Mesenteric fat pad (tissue), 1 donor: ENCODE results near the gene NDUFAF3. TPM values are rescaled to one million over a fixed set of nuclear protein-coding genes. Genes with fewer than 3 reads are reported as not detected.

Experiments used
- DNase-seq: peaks from one replicate; pipeline ENCODE4 v3.0.0-alpha.2; 2020; ENCODE audit warnings: low spot score
- microRNA-seq: library from miRNA; unstranded; fragments of <30 nt; microRNA quantifications from one replicate; pipeline ENCODE4 v1.2.0, GENCODE V29; 2020; ENCODE audit warnings: borderline number of aligned reads
- total RNA-seq: library from RNA; stranded (reverse); fragmentation: NEBNext Ultra II Directional; extraction: Animal tissue kit (Norgen Biotek cat#: 25700); gene quantifications from one replicate; pipeline ENCODE4 v1.2.1, GENCODE V29; 2021
- donor health status: DM: yes; HTN: yes; CAD: no.

NDUFAF3 gene
- total RNA-seq, 1 donor from 2014 or later = 102 TPM

DNA sequence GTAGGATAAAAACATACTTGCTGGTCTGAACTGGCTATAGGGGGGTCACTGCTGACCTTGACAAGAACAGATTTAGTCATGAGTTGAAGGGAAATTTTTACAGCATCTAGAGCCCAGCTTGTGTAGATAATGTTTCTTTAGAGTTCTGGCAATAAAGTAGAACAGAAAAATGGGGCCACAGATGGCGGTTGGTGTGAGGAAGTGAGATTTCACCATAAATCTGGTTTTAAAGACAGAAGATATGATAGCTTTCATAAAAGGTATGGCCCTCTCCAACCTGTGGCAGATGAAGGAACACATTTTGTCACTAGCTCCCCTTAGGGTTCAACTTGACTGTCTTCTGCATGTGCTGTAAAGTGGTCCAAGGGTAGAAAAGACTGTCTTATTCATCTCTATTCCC, 31.6 kb downstream of the NDUFAF3 start:
- DNase-seq = no peak

DNA sequence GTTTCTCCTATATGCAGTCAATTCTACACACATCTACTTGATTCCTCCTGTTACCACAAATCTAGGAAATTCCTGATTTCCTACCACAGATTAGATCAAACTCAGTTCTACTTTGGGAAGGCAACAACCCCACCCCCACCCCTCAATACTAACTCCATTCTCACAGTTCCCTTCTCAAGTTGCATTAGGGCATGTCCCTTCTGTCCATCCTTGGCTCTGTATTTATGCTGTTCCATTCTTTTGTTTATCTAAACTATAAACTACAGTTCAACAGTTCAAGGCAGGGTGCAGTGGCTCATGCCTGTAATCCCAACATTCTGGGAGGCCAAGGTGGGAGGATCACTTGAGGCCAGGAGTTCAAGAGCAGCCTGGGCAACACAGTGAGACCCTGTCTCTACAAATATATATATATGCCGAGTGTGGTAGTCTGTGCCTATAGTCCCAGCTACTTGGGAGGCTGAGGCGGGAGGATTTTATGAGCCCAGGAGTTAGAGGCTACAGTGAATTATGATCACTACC, 32.5 kb downstream of the NDUFAF3 start:
- DNase-seq = no peak

DNA sequence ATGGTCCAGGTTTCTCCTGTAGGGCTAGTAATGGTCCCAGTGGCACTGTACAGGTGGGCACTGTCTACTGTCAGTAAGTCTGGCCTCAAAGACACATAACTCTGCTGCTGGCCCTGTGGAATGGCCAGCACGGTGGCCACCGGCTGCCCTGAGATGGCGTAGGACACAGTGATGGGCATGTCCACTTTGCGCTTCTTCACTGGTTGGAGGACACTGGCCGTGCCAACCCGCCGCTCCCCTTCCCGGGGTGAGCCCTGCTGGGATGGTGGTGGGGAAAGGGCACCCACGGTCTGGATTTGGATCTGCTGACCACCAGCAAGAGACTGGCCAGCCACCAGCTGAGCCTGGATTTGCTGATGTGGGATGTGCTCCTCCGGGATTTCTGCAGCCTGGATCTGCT, 35.3 kb downstream of the NDUFAF3 start:
- DNase-seq = no peak

DNA sequence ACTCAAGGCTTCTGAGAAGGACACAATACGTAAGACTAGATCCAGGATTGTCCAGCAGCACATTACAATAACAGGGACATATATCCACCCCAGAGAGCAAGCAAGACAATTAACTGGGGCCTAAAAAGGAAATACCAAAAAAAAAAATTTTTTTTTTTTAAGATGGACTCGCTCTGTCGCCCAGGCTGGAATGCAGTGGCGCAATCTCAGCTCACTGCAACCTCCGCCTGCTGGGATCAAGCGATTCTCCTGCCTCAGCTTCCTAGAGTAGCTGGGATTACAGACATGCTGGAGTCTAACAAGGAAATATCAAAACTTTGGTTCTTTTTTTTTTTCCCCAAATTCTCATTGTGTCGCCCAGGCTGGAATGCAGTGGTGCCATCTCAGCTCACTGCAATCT, 36.1 kb downstream of the NDUFAF3 start:
- no peak for DNase-seq

Small RNA genes lying within 50 kb of the gene (microRNA-seq; reads per million reads assigned to microRNA genes)
- gene MIR191 (8,482 reads per million, percentile 93 among the genes with 10 or more reads in this experiment), gene MIR425 (1,114 reads per million, percentile 79 among the genes with 10 or more reads in this experiment)

Other genes with a start within 250 kb of the NDUFAF3 start
- 72.1 TPM for gene PRKAR2A, start 174.2 kb upstream of the NDUFAF3 start, total RNA-seq
- gene SLC25A20, start 123.2 kb upstream of the NDUFAF3 start, total RNA-seq = 46.1 TPM
- gene ARIH2, start 103.3 kb upstream of the NDUFAF3 start, total RNA-seq = 92.3 TPM
- 16.2 TPM for gene P4HTM, start 31.9 kb upstream of the NDUFAF3 start, total RNA-seq
- 104 TPM for gene WDR6, start 14.7 kb upstream of the NDUFAF3 start, total RNA-seq
- 16.0 TPM for gene DALRD3, start 3.5 kb upstream of the NDUFAF3 start, total RNA-seq
- 123 TPM for gene IMPDH2, start 7.3 kb downstream of the NDUFAF3 start, total RNA-seq
- 96.9 TPM for gene QRICH1, start 72.0 kb downstream of the NDUFAF3 start, total RNA-seq
- gene QARS1, start 82.6 kb downstream of the NDUFAF3 start, total RNA-seq = 167 TPM
- 45.0 TPM for gene USP19, start 98.7 kb downstream of the NDUFAF3 start, total RNA-seq
- 310 TPM for gene LAMB2, start 110.9 kb downstream of the NDUFAF3 start, total RNA-seq
- gene CCDC71, start 144.2 kb downstream of the NDUFAF3 start, total RNA-seq = 19.4 TPM
- 53.5 TPM for gene KLHDC8B, start 149.5 kb downstream of the NDUFAF3 start, total RNA-seq